ENCODE measurements around the gene ZNF581.

DNA sequence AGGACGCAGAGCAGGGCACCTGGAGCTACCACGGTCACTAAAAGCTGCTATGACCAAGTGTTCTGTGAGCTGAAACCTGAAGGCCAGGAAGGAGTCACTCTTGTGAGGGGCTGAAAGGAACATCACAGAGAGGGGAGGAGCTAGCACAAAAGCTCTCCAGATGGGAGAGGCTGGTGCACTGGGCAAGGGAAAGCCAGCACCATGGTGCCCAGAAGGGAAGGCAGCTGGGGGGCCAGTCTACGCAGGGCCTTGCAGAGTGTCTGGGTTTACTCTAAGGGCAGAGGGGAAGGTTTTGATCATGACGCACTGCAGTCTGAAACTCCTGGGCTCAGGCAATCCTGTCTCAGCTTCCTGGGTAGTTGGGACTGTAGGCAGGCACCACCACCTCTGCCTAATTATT lies 6.7 kb upstream of the ZNF581 start:
- TF ChIP-seq, protein P1, sequence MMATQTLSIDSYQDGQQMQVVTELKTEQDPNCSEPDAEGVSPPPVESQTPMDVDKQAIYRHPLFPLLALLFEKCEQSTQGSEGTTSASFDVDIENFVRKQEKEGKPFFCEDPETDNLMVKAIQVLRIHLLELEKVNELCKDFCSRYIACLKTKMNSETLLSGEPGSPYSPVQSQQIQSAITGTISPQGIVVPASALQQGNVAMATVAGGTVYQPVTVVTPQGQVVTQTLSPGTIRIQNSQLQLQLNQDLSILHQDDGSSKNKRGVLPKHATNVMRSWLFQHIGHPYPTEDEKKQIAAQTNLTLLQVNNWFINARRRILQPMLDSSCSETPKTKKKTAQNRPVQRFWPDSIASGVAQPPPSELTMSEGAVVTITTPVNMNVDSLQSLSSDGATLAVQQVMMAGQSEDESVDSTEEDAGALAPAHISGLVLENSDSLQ (IDR thresholded peaks at IDR 0.05) = no peak
- TF ChIP-seq ELF4 (IDR thresholded peaks at IDR 0.05) (no peak), TARDBP (IDR thresholded peaks at IDR 0.05) (no peak), BHLHE40 (IDR thresholded peaks at IDR 0.05; ENCODE audit: borderline replicate concordance) (no peak), FOXA1 (IDR thresholded peaks at IDR 0.05) (no peak)

All from HEK293T (cell line).